ENCODE data around the gene AOAH.
"Not testable (repeated sequence)": the region's sequence is repeated elsewhere in the genome, so short reads cannot be mapped to it uniquely, and the experiment has no call there.

The AOAH gene

GRCh38 chr7:36736090-36736898 lies 12.0 kb upstream of the AOAH start:
- DNase-seq: no peak

DNA sequence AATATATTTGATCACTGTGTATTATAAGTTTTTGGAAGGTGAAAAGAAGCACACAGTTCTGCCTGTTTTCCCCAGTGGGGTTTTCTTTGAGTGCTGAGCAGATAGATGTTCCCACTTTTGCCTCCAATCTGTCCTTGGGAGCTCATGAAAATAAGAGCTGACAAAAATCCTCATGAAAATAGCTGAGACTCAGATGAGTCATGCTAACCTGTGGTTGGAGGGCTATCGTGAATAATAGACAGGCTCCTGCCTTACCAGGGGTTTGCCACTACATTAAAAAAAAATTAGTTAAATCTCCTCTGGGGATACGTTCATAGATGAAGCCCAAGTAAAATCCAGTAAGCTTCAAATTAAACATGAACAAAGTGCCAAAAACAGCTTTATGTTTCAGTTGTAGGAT lies 10.9 kb upstream of the AOAH start:
- no peak for DNase-seq

DNA sequence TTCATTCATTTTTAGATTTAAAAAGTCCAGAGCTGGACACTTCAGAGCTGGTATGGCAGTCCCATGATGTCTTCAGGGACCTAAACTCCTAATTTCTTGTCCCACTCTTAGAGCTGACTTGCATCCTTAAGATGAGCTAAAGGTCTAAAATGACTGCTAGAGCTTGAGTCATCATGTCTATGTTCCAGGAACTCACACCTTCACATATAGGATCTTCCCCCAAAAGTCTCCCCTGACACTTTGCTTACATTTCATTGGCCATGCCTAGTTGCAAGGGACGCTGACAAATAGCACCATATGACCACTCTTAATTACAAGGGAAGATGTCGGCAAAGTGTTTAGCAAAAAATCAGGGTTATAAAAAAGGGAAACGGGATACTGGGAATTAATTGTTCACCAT lies 10.4 kb upstream of the AOAH start:
- no peak for DNase-seq

GRCh38 chr7:36733411-36733810 lies 9.1 kb upstream of the AOAH start:
- DNase-seq: no peak

DNA sequence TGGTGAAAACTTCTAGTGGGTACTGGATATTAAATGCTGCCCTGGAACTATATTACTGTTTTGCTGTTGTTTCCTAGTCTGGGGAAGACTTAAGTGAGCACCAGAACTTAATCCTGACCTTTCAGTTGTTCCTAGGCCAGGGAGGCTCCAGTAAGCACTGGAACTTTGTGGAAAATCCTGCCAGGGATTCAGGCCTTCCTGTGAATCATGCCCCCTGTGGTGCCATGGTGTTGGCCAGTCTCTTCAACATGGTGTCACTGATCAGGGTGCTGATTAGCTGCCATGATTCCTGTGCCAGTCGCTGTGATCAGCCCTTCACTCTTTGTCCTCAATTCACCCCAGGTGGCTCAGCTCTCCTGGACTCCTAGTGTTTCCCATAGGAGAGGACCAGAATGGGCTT lies 8.5 kb upstream of the AOAH start:
- DNase-seq: no peak

GRCh38 chr7:36730046-36730445 lies 5.8 kb upstream of the AOAH start:
- DNase-seq: no peak

GRCh38 chr7:36728143-36728542 lies 3.8 kb upstream of the AOAH start:
- no peak for DNase-seq

DNA sequence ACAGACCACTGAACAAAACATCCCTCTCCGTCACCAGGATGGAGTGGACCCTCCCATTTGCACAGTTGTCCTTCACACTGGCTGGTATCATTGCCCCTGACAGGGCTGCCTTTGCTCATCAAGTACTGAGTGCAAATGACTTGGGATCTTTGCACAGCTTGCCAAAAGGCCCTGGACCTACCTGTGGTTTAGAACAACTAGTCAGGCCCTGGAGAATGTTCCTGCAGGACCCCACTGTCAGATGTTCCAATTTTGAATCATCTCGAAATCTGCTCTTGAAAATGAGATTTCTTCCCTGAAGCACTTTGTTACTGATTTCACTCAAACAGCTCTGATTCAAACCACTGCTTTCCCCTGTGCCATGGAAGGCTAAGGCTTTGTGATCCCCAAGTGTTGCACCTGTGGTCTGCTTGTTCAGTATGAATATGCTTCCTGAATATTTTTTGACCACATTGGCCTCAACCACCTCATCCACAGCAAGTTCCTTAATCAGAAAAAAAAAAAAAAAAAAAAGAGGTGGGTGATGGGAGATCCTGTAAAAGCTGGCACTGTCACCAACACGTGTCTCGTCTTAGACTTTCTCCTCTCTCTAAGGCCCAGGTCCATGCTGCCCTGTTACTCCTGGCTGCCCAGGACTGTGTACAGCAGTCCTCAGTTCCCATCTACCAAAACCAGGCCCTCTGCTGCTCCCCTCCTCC lies 2.7 kb upstream of the AOAH start:
- no peak for DNase-seq

- DNase-seq: no peak
These were observed 2.0 kb upstream of the AOAH start for GRCh38 chr7:36726311-36726710.

DNA sequence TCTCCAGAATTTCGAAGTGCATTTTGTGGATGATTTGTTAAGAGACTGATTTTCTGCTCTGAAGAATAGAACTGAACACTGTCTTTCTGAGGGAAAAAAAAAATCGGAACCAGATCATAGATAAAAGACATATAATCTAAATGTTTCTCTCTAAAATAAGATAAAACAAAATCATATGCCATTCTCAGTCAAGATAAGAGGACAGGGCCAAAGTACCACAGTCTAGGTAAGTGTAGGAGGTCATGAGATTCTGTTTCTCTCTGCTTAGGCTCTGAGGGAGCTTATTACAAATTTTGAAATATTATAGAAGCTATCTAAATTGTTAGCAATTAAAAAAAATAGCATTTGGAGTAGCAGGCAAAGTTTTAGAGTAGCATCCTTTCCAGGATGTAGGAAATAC lies 702 bp upstream of the AOAH start:
- DNase-seq: no peak

GRCh38 chr7:36723291-36723690 lies 1.0 kb downstream of the AOAH start:
- DNase-seq: no peak

DNA sequence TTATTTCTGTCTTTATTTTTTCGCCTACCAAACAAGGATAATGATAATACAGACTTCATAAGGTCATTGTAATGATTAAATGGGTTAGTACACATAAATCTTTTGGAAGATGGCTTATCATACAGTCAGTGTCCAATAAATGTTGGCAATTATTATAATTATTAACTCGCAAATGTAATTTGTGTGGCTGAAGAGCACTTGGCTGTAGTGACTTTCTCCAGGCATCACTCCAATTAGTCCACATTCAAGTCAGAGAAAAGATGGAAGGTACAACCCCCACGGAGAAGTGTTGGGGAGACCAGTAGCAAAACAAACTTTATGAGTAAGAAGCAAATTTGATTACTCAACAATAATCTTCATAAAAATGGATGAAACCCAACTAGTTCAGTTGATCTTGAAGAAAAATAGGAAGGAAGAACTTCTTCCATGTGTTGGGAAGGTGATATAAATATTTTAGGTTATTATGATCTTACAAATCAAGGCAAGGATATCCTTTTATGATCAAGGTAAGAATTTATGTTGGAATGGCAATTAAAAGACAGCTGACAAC lies 5.1 kb downstream of the AOAH start:
- DNase-seq: no peak

- DNase-seq: no peak
These were observed 6.7 kb downstream of the AOAH start for GRCh38 chr7:36717586-36717985.

DNA sequence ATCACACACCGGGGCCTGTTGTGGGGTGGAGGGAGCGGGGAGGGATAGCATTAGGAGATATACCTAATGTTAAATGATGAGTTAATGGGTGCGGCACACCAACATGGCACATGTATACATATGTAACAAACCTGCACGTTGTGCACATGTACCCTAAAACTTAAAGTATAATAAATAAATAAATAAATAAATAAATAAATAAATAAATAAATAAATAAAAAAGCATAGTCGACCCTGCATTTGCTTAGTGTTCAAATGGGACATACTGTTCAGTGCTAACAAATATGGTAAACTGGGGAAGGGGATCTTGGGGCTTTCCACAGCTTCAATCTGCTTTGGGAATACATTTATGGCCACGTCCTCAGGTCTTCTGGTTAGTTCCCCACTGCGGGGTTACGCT lies 7.5 kb downstream of the AOAH start:
- not testable (repeated sequence) for DNase-seq

DNA sequence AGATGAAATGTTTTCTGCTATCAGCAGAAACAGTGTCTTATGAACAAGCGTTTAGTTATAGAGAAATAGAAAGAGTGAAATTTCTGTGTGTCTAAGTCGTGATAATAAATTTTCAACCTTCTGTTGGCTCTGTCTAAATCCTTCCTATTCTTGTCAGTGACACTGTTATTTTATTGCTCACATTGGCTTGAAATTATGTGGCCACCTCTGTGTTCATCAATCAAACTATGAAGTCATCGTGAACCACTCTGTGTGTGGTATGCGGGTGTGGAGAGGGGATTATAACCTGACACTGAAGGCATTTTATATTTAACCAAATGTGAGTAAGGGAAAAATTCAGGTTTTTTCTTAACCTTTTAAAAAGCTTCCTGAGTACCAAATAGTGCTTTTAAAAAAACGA lies 12.3 kb downstream of the AOAH start:
- DNase-seq: no peak

GRCh38 chr7:36711256-36711655 lies 13.0 kb downstream of the AOAH start:
- no peak for DNase-seq

GRCh38 chr7:36710186-36710791 lies 14.0 kb downstream of the AOAH start:
- no peak for DNase-seq

DNA sequence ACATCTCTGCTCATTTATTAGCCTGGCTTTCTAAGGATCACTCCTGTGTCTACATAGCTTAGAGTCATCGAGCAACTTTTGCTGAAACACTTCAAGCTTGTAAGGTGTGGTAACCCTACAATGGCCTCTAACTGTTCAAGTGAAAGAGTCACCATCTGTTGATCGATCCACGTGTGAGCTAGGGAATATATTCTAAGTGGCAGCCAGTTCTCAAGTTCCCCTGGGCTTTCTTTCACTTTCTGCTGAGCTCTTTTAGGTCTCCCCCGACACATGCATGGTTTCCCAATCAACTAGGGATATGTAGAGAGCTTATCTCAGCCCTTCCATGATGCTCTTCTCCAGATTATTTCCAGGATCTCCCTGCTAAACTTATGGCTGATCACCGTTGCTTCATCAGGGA lies 15.5 kb downstream of the AOAH start:
- DNase-seq: no peak

DNA sequence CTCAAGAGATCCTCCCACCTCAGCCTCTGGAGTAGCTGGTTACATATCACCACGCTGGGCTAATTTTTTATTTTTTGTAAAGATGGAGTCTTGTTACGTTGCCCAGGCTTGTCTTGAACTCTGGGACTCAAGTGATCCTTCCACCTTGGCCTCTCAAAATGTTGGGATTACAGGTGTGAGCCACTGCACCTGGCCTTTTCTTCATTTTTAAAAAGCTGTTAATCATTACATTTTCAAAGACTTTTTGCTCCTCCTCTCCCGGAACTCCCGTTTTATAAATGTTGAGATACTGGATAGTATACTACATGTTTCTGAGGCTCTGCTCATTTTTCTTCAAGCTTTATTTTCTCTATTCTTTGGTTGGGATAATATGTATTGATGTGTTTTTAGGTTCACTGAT lies 16.4 kb downstream of the AOAH start:
- no peak for DNase-seq

- no peak for DNase-seq
These were observed 16.8 kb downstream of the AOAH start for GRCh38 chr7:36707465-36707864.

- not testable (repeated sequence) for DNase-seq
These were observed 20.4 kb downstream of the AOAH start for GRCh38 chr7:36703860-36704259.

DNA sequence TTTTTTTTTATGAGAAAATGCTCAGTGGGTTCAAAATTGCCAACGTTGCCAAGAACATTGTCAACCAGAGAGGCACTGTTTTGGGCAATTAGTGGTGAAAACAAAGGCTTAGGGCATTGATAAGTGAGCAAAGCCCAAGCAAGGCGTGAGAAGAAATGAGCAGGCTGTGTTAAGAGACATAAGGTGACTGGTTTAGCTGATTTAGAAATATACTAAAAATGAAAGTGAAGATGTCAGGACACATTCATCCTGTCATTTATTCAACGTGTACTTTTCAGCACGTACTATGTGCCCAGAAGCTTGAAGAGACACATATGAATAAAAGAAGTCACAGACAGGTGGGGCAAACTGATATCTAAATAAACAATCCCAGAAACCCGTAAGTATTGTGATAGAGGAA lies 31.8 kb downstream of the AOAH start:
- no peak for DNase-seq

DNA sequence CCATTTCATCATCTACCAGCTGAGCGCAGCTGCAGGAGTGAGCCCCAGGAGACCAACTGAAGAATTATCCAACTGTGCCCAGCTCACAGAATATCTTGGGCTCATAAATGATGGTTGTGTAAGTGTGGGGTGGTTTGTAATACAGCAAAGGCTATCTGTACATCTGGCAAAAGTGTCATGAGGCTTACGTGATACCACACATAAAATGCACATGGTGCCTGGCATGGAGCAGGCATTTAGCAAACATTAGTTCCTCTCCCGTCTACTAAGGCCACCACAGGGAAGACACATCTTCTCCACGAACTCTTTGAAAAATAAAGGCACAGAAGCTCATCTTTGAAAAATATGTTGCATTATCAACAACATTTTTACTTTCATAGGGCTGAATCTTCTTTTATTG lies 32.3 kb downstream of the AOAH start:
- DNase-seq: no peak

Measured in SW 1271 (cell line).